NCI-H446 (cell line): Measurements from ENCODE around the gene SLC26A4.

Source experiments
- DNase-seq, 2 experiments: peaks; one replicate each; lab custom pipeline; 2025; lab: John Stamatoyannopoulos, UW

Gene SLC26A4

DNA sequence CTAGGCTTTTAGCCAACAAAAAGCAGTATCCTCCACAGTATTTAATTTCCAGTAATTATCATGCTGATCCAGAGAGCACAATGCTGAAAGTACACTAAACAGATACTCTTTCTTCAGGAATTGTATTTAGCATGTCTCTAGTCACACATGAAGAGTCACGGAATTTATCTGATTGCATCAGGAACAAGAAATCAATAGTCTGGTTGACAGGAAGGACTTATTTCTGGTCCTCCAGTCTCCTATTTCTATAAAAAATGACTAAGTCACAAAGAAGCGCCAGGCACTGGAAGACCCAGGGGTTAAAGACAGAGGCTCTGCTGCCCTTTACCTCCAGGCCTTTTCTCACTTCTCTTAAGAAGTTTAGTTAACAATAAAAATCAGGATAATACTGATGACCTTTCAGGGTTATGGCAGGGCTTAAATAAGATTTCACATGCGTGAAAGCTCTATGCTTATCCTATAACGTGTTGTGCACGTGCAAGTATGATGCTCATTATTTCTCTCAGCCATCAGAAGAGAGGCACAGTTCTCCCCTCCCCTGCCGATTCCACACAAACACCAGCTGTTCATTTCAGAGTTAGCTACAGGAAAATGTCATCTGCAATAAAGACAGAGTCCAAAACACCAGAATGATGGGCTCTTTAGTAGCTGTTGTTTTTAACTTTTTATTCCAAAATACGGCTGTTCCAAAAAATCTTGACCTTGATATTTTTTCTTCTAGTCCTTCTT is 36.9 kb downstream of the SLC26A4 start:
- DNase-seq: peak; percentile 30 to 34

DNA sequence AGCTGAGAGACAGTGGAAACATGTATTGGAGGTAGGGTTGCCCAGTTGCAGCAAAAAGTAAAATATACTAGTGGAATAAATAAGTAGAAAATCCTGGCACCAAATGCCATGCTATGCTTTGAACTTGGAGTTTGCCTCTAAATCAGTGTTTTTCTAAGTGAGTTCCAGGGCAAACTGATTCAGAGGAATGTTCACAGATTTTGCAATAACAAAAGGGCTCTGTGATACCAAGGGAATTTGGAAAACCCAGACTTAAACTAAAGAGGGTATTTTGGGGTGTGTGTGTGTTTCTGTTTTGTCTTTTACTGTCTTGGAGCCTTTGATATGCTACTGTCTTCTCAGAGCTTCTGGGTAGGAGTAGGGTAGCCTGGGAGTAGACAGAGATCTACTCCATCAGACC is 39.9 kb downstream of the SLC26A4 start:
- DNase-seq: no peak

DNA sequence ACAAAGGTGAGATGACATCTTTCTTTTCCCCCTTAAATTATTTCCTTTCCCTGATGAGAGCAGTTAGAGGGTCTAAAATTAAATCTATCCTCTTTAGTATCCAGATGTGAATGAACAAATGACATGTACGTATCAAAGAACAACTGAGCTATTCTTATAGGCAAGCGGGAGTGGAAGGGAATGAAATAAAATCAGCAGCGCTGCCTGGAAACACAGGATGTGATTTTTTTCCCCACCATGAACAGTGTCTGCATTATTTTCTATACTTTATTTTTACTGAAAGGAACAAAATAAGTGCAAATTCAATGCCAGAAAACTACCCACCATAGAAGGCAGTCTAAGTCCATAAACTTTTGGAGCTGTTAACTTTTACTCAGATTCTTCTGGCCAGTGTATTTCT is 40.6 kb downstream of the SLC26A4 start:
- DNase-seq: no peak

DNA sequence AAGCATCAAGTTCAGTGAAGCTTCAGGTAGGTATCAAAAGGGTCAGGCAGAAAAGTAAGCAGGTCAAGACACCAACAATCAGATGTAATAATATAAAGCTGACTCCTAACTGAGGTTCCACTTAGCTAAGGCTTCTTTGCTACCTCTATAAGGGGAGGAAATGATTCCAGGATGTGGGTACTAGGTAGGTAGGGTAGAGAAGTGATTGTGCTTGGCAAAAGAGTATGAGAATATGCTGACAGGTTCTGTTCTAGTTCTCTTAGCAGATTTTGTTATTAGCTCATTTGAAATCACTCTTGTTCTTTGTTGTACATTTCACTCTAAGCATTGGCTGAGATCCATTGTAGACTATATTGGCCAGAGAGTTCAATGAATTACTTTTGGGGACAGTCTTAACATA is 42.6 kb downstream of the SLC26A4 start:
- no peak for DNase-seq

DNA sequence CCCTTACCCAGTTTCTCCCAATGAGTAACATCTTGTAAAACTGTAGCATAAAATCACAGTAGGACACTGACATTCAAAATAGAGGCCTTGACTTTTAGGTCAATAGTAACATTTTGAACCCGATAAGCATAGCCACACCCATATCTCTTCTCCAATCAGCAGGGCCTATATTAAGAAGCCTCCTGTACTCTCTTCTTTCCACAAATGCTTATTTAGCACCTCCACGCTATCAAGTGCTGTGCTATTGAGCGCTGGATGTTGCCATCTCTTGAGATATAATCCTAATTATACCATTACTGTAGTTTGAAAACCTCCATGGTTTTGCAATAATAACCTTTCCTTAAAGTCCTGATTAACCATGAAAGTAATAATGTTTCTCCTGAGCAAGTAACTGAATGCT is 43.2 kb downstream of the SLC26A4 start:
- no peak for DNase-seq

DNA sequence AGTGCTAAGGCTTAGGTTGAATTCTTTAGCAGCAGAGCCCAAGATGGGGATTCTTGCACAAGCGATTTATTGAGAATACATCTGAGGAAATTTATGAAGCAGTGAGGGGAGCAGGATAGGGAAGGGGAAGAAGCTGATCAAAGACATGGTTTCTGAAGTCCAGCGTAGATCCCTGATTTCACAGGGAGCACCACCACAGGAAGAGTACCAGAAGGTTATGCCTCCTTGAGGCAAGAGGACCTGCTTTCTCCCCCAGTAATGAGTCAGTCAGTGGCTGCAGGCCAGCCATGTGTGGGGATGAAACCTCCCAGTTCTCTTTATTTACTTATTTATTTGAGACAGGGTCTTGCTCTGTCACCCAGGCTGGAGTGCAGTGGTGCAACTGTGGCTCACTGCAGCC is 48.3 kb downstream of the SLC26A4 start:
- DNase-seq: no peak

DNA sequence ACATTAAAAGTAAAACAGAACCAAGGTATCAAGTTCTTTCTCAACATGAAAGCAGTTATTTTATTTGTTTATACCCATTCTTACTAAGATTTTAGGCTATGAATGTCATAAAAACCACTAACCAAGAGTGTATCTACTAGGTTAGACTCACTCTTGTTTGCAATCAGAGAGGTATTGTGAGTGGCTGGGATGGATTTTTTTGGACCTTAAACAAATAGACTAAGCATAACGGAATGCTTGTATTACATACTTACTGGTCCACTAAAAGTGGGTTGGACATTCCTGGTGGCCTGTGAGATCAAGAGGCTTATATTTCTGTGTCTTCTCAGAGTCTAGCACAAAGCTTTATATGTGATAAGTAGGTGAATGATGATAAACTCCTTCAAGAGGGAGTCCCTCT is 50.7 kb downstream of the SLC26A4 start:
- DNase-seq: no peak

DNA sequence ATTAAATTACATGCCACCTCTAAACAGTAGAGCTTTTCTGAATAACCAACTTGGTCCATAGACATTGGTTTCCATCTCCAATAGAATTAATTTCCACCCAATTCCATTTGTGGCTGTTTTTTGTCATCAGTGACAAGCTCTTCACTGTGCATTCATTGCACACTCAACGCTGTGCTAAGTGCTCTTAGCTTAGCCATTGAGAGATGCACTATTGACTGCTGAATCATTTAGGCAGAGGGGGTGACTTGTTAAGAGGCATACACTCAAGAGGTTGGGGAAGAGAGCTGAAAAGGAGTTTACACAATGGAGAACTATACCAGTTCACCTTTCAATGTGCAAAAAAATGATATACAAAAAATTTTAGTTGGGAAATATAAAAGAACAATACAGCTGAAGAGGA is 51.4 kb downstream of the SLC26A4 start:
- DNase-seq: no peak

DNA sequence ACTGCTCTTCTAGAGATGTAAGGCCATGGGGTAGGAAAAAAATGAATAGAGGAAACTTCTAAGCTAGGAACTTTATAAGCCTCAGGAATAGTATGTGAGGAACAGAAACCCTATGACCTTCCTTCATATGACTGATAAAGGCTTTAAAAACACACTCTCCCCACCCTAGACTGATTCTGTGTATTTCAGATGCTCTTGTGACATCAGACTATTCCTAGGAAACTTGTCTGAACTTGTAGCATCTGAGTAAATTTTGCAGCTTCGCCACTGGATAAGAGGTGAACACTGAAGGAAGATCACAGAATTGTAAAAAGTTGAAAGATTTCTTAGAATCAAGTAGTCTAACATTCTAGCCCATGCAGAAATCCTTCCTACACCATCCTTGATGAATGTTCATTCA is 52.3 kb downstream of the SLC26A4 start:
- DNase-seq: no peak

DNA sequence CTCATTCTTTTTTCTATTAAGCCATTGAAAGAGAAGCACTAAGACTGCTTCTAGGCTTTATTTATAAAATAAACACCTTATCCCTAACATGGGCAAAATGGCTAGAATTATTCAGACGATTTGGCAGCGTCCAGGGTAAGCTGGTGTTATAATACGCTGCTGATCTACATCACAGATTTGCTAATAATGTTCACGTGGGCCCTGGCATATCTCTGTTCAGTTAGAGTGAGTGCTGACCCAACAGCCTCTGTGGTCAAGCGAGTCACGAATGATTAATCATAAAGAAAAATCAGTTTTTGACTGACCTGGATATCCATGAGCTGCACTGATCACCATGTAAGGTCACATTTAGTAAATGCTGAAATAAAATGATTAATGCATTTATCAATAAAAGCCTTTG is 54.9 kb downstream of the SLC26A4 start:
- no peak for DNase-seq

DNA sequence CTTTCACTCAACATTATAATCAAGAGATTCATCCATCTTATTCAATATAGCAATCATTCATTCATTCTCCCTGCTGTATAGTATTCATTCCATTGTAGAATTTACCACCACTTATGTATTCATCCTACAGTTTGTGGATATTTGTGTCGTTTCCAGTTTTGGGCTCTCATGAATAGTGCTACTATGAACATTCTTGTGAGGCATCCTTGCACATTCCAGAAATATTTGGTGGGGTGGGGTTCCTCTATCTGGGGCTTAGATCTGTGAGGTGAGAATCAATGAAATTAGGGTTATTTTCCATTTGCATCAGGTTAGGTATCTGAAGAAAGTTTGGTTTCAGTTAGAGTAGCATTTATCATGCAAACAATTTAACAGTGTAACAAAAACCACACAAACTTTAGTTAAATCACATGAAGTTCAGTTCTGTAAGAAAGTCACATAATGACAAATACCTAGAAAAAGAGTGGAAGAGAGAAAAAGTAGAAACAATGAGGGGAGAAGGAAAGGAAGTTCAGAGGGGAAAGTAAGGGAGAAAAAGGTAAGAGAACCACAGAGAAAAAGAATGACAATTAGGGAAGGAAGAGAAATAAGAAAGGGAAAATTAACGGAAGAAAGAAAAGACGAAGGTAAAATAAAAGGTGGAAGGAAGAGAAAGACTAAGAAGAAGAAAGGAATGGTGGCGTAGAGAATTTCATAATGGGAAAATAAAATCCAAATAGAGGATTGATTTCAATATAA is 58.0 kb downstream of the SLC26A4 start:
- DNase-seq: no peak

DNA sequence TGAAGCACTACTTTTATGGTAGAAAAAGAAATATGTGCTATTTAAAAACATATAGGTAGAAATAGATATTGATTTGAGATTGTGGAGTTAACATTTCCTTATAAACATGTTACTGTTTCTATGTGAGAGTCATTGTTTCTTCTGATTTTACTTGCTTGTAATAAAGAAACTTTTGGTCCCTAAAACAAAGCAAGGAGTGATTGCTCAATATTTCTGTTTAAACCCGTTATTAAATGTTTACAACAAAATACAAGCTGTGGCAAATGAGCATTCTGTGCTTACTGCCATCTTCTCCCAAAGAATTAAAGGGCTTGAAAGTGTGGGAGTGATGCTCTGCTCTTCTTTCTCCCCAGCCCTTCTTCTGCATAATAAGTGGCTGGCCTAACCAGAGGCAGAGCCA is 60.7 kb downstream of the SLC26A4 start:
- DNase-seq: no peak

DNA sequence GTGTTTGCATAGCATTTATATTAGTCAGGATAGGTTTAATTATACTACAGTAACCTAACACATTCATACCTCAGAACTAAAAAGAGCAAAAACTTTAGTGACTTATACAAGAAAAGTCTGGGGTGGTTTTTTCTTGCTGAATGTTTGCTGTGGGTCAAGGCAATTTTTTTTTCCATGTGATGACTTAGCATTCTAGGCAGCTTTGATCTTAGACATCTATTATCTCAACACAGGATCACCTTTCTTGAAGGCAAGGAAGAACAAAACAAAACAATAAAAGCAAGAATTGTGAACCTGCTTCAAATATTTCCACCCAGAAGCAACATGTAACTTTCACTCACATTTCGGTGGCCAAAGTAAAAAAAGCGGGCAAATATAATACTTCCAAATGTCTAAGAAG is 62.6 kb downstream of the SLC26A4 start:
- DNase-seq: no peak

DNA sequence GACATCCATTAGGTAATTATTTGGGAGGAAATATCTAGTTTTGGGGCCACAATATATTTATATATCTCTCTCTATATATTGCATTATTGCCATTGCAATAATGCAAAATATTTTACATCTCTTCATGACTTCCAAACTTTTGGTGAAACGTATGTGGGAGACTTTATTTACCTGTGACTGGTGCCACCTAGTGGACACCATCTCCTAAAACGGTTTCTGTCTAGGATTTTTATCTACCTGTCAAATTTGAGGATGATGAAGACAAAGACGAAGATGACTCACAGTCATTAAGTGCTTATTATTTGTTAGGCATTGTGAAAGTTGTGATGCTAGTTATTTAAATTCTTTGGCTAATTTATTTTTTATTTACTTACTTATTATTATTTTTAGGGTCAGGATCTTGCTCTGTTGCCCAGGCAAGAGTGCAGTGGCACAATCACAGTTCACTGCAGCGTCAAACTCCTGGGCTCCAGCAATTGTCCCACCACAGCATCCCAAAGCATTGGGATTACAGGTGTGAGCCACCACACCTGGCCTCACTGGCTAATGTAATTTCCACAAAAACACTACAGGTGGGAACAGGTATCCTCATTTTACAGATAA is 64.6 kb downstream of the SLC26A4 start:
- DNase-seq: peak; percentile 7 to 32

DNA sequence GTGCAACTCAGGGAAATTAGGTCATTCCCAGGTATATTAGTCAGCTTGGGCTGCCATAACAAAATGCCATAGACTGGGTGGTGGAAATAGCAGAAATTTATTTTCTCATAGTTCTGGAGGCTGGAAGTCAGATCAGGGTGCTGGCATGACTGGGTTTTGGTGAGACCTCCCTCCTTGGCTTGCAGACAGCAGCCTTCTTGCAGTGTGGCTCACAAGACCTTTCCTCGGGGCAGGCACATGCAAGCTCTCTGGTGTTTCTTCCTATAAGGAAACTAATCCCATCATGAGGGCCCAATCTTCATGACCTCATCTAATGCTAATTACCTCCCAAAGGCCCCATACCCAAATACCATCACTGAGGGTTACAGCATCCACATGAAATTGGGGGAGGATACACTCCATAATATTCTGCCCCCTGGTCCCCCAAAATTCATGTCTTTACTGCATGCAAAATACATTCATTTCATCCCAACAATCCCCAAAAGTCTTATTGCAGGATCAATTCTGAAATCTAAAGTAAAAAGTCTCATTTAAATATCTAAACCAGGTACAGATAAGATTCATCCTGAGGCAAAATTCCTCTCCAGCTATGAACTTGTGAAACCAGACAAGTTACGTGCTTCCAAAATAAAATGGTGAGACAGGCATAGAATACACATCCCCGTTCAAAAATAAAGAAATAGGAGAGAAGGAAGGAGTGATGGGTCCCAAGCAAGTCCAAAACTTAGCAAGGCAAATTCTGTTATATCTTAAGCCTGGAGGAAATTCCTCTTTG is 65.9 kb downstream of the SLC26A4 start:
- DNase-seq: no peak

DNA sequence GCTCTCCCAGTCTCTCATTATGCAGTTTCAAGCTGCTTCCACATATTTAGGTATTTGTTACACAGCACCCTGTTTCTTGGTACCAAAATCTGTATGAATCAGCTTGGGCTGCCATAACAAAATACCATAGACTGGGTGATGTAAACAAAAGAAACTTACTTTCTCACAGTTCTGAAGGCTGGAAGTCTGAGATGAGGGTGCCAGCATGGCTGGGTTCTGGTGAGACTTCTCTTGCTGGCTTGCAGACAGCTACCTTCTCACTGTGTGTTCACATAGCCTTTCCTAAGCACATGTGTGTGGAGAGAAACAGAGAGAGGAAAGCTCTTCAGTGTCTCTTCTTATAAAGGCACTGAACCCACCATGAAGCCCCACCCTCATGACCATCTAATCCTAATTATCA is 67.6 kb downstream of the SLC26A4 start:
- DNase-seq: no peak

DNA sequence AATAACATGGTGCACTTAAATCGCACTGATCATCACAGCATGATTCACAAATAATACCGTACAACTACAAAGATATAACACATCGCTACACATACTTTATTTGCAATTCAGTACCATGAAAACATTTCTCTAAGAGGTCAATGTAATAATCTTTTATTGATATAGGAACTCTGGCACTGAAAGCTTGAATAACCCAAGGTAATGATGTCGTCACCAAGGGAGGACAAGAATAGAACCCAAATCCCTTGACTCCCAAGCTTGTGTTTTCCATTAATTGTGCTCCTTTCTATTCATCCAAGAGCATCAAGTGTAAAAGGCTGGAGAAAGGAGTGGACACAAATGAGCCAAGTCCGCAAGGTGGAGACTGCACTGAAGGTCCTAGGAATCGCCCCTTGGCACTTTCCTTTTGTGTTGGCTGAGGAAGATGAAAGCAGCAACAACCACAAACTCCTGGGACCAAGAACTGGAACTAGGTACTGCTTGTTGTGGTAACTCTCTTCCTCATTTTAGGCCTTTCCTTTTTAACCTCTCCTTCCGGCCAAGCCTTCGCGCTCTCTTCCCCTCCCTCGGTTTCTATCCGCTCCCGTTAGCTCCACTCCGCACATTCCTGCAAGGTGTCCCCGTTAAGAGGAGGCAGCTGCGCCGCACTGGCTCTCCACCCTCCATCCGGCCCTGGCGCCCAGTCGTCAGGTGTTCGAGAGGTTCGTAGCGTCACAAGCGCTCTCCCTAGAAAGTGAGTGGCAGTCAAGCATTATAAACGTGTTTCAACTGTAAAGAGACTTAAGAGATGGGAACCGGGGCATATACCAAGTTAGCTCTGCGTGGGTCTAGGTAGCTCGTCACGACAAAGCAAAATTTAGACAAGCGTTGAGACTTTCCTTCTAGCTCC is 82.3 kb downstream of the SLC26A4 start:
- DNase-seq: no peak

DNA sequence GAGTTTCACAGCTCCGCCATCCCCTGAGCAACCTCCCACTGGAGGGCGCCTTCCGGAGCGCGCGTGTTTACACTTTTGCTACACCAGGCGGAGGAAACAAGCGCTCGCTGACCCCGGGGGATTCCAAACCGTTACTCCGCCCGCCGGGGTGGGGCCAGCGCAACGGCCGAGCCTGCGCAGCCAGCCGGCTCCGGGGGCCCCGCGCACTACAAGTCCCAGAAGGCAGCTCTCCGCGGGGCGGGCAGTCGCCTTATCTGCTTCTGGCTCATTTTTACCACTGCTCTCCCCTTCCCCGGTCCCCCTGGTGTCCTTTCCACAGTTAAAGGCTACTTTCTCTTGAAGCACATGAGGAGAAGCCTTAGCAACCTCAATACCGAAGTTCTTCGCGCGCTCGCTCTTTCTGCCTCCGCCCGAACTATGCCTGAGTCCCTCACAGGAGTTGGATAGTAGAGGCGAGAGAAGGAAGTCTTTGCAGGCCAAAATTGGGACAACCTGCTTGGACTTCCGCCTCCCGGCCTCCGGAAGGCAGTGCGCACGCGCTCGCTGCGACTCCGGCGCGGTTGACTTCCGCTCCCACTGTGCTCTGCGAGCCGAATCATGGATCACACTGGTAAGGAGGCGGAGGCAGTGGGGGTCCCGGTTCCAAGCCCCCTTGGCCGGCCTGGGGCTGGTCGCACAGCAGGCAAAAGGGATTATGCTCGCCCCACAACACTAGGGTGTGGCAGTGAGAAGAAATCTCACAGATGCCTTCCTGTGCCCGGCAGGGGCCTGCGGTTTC is 83.1 kb downstream of the SLC26A4 start, which contains the start of gene CBLL1:
Gene CBLL1, plus strand, starts transcription at position 576 of the 778 bp plus-strand sequence. Its CDS starts 22 bp downstream, at position 598.
- DNase-seq: peak; percentile 67 to 88

DNA sequence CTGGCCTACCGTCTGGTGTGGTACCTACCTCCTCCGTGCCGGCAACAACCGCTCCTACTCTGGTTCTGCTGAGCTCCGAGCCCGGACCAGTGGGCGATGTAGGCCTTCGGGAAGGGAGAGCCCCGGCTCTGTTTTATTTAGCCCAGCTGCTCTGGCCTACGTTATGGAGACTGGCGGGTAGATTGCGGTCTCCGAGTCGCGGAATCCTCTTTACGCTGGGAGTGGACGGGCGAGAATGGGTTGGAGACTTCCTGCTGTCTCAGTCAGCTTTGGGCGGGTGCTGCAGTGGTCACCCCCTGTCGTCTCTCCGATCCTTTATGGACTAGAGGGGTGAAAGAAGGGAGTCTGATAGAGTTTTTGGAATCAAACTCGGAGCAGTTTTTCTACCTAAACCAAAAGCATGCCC is 83.7 kb downstream of the SLC26A4 start:
- DNase-seq: peak in 1 of 2 experiments; percentile 17

DNA sequence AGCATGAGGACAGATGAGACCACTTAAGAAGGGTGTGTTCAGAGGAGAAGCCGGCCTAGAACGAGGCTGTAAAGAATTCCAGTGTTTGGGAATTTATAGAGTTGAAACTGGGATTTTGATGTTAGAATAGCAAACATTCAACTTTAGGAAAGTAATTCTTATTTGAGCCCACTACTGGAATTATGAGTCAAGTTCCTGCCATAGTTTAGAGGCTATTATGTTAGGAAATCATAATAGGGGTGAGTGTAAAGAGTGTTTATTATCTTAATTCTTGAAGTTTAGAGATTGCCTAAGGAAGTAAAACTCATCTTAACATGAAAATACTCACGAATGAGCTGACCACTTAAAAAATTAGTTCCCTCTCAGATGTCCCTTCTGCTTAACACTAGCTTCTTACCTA is 85.4 kb downstream of the SLC26A4 start:
- no peak for DNase-seq

DNA sequence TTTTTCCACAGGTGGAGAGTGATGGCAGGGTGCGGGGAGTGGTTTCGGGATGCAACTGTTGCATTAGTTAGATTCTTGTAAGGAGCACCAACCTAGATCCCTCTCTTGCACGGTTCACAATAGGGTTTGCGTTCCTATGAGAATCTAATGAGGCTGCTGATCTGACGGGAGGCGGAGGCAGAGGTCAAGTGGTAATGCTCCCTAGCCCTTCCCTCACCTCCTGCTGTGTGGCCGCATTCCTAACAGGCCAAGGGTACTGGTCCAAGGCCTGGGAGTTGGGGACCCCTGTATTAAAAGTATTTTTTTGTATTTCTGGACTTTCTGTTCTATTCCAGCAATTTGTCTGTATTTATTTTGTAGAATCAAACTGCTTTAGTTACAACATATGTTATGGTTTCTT is 90.5 kb downstream of the SLC26A4 start:
- DNase-seq: no peak
